Skeletal muscle tissue (tissue), 4 donors: ENCODE data around the gene PCF11. TPM values are rescaled to one million over a fixed set of nuclear protein-coding genes. Genes with fewer than 3 reads are reported as not detected.
"Not testable (repeated sequence)": the region's sequence is repeated elsewhere in the genome, so short reads cannot be mapped to it uniquely, and the experiment has no call there.

ENCODE experiments used
- H3K27ac ChIP-seq: one replicate; pipeline ENCODE4 v1.7.0; 2013; ENCODE audit warnings: mild to moderate bottlenecking, low read depth, low read length, inconsistent platforms
- H3K27me3 ChIP-seq, 3 donors: one replicate each; pipeline ENCODE4 v1.7.0; 2013; ENCODE audit warnings: low read length in 3 of 3; ENCODE audit not compliant: control insufficient read depth in 3 of 3, insufficient read depth in 3 of 3
- H3K36me3 ChIP-seq, 3 donors: one replicate each; pipeline ENCODE4 v1.7.0; 2013; ENCODE audit warnings: low read length in 3 of 3; ENCODE audit not compliant: control insufficient read depth in 3 of 3, insufficient read depth in 3 of 3
- H3K4me1 ChIP-seq, 3 donors: one replicate each; pipeline ENCODE4 v1.7.0; 2013; ENCODE audit warnings: low read length in 3 of 3, mild to moderate bottlenecking in 3 of 3; ENCODE audit not compliant: control insufficient read depth in 3 of 3, insufficient read depth in 3 of 3
- H3K4me3 ChIP-seq, 3 donors: one replicate each; pipeline ENCODE4 v1.7.0; 2013; ENCODE audit warnings: low read length in 3 of 3
- H3K9ac ChIP-seq, 3 donors: one replicate each; pipeline ENCODE4 v1.7.0; 2013; ENCODE audit warnings: low read length in 3 of 3, mild to moderate bottlenecking in 3 of 3, moderate library complexity in 2 of 3, low read depth in 1 of 3
- H3K9me3 ChIP-seq, 3 donors: one replicate each; pipeline ENCODE4 v1.7.0; 2013; ENCODE audit warnings: low read length in 3 of 3; ENCODE audit not compliant: control insufficient read depth in 3 of 3
- total RNA-seq: library from RNA; depleted of rRNA; stranded (reverse); fragments of >200 nt; gene quantifications from one replicate; pipeline ENCODE4 v1.2.3, GENCODE V29; 2014
- donor health status: Osteomylitis.

Gene PCF11
- total RNA-seq, 1 donor from 2014 or later: 30.3 TPM

- H3K9ac ChIP-seq: no peak overlapping the region
- H3K4me3 ChIP-seq: no peak overlapping the region
- no peak overlapping the region for H3K27ac ChIP-seq
- no peaks in the 10 kb centered on the region for H3K4me1 ChIP-seq
- H3K9me3 ChIP-seq: no peaks in the 10 kb centered on the region
- peaks cover 0 to 5% (median 2%) of the 10 kb centered on the region in 3 donors for H3K36me3 ChIP-seq
- H3K27me3 ChIP-seq: no peaks in the 10 kb centered on the region
Measured at GRCh38 chr11:83205608-83206185, 48.8 kb downstream of the PCF11 start.

- H3K9ac ChIP-seq: no peak overlapping the region
- H3K4me1 ChIP-seq: no peaks in the 10 kb centered on the region
- peaks cover 0 to 5% (median 4%) of the 10 kb centered on the region in 3 donors for H3K36me3 ChIP-seq
- H3K9me3 ChIP-seq: no peaks in the 10 kb centered on the region
- no peak overlapping the region for H3K4me3 ChIP-seq
- H3K27me3 ChIP-seq: no peaks in the 10 kb centered on the region
- H3K27ac ChIP-seq: no peak overlapping the region
Measured at GRCh38 chr11:83206221-83206620, 49.3 kb downstream of the PCF11 start.

GRCh38 chr11:83206771-83207382 lies 49.9 kb downstream of the PCF11 start:
- not testable (repeated sequence) for H3K27ac ChIP-seq, H3K36me3 ChIP-seq, H3K9ac ChIP-seq, H3K4me1 ChIP-seq, H3K27me3 ChIP-seq, H3K9me3 ChIP-seq, H3K4me3 ChIP-seq

DNA sequence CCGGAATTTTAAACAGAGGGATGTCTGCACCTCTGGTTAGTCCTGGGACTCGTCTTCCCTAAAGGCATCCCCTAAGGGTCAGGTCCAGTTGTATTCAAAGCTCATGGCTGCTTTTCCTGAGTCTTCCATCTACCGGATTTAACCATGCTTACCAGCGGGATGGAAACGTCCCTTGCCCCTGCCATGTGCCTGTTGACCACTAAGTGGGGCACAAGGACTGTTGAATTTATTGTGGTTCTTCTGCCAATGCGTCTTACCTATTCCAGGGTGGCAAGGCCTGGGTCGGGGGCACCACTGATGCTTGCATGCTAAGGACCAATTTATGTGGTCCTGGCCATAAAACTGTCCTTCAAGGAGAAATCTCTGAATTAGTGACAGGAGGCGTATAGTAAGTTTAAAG lies 62.2 kb downstream of the PCF11 start:
- Histone ChIP-seq H3K4me3 (no peak overlapping the region), H3K9me3 (no peaks in the 10 kb centered on the region), H3K27ac (no peak overlapping the region), H3K9ac (no peak overlapping the region), H3K4me1 (no peaks in the 10 kb centered on the region), H3K36me3 (no peaks in the 10 kb centered on the region), H3K27me3 (no peaks in the 10 kb centered on the region)

- Histone ChIP-seq H3K27me3 (no peaks in the 10 kb centered on the region), H3K4me1 (no peaks in the 10 kb centered on the region), H3K9me3 (no peaks in the 10 kb centered on the region), H3K4me3 (no peak overlapping the region), H3K9ac (no peak overlapping the region), H3K27ac (no peak overlapping the region), H3K36me3 (no peaks in the 10 kb centered on the region)
Measured at GRCh38 chr11:83220260-83220659, 63.3 kb downstream of the PCF11 start.

DNA sequence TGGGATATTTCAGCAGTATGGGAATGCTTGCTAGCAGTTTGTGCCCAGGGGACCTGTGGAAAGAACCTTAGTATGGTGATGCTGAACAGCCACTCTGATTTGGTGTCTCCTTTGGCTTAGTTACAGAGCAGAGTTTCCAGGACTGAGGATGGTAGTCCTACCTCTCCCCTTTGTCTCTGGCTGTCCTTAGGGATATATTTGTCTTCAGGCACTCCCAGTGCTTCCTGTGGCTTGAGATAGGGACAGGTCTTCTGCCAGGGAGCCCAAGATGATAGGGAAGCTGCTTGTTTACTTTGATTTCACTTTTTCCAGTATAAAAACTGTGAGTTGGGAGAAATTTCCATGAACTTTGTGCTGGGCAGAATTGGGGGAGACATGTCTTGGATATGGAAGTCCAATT lies 64.8 kb downstream of the PCF11 start:
- Histone ChIP-seq H3K4me1 (no peaks in the 10 kb centered on the region), H3K4me3 (no peak overlapping the region), H3K9me3 (no peaks in the 10 kb centered on the region), H3K27ac (no peak overlapping the region), H3K9ac (no peak overlapping the region), H3K27me3 (no peaks in the 10 kb centered on the region), H3K36me3 (no peaks in the 10 kb centered on the region)

DNA sequence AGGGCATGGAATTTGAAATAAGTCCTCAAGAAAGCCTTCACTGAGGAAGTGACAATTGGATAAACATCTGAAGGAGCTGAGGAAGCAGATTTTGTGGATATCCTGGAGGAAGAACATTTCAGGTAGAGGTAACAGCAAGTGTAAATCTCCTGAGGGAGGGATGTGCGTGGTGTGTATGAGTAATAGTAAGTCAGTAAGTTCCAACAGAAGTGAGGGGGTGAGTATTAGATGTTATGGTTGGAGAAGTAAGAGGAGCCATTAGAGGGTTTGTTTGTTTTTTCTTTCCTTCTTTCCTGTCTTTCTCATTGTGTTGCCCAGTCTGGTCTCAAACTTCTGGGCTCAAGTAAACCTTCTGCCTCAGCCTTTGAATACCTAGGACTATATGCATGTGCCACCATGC lies 65.6 kb downstream of the PCF11 start:
- H3K4me1 ChIP-seq: no peaks in the 10 kb centered on the region
- no peaks in the 10 kb centered on the region for H3K27me3 ChIP-seq
- H3K27ac ChIP-seq: no peak overlapping the region
- no peaks in the 10 kb centered on the region for H3K36me3 ChIP-seq
- H3K4me3 ChIP-seq: no peak overlapping the region
- H3K9me3 ChIP-seq: no peaks in the 10 kb centered on the region
- no peak overlapping the region for H3K9ac ChIP-seq

DNA sequence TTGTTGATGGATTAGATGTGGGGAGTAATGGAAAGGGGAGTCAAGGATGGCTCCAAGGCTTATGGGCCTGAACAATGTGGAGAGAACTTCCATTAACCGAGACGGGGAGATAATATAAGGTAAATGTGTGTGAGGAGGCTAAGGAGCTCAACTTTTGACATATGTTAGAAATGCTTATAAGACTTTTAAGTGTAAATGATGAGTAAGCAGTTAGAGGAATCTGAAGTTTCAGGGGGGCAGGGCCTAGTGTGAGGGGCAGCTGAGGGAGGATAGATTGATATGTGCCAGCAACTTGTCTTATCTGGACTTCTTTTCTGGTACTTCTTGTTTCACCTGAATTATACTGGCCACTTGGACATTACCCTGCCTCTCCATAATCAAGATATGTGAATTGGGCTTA lies 66.5 kb downstream of the PCF11 start:
- Histone ChIP-seq H3K36me3 (no peaks in the 10 kb centered on the region), H3K4me1 (no peaks in the 10 kb centered on the region), H3K27ac (no peak overlapping the region), H3K9ac (no peak overlapping the region), H3K4me3 (no peak overlapping the region), H3K9me3 (no peaks in the 10 kb centered on the region), H3K27me3 (no peaks in the 10 kb centered on the region)

DNA sequence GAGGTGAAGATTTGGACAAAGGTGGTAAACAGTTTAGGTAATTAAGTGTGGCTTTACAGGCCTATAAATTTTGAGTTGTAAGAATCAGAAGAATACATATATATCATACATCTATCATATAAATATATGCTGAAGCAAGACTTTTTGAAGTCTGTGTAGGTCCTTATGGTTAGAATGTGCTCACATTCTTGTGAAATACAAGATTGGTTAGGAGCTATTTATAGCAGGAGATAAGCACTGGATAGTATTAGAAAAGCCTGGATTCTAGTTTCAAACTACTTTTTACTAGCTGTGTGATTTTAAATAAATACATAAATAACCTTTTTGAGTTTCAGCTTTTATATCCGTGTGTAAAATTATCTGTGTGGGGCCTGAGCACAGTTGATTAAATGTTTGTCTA lies 78.9 kb downstream of the PCF11 start:
- Histone ChIP-seq H3K27me3 (no peaks in the 10 kb centered on the region), H3K36me3 (no peaks in the 10 kb centered on the region), H3K4me1 (no peaks in the 10 kb centered on the region), H3K4me3 (no peak overlapping the region), H3K9me3 (no peaks in the 10 kb centered on the region), H3K9ac (no peak overlapping the region), H3K27ac (no peak overlapping the region)
